GM12872 (cell line): ENCODE data around the gene S100A6.

Experiments used
- CTCF ChIP-seq: IDR thresholded peaks from 3 replicates; pipeline ENCODE4 v1.5.1; 2011; ENCODE audit warnings: low read depth, mild to moderate bottlenecking, low read length, moderate library complexity; ENCODE audit not compliant: insufficient read depth

Gene S100A6

DNA sequence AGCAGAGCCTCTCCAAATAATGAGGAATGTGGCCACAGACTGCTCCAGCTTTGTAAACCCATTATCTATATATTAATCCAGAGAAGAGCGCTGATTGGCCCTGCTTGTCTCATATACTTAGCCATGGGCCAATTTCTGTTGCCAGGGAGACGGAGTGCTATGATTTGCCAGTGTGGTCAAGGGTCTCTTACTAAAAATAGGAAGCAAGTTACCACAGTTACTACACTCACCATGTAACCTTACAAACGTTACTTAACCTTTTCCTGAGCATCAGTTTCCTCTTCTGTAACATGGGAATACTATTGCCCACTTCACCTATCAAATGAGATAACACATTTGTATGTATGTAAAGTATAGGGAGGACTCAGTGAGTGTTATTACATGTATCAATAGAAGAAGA lies 37.6 kb upstream of the S100A6 start:
- TF ChIP-seq CTCF = no peak

DNA sequence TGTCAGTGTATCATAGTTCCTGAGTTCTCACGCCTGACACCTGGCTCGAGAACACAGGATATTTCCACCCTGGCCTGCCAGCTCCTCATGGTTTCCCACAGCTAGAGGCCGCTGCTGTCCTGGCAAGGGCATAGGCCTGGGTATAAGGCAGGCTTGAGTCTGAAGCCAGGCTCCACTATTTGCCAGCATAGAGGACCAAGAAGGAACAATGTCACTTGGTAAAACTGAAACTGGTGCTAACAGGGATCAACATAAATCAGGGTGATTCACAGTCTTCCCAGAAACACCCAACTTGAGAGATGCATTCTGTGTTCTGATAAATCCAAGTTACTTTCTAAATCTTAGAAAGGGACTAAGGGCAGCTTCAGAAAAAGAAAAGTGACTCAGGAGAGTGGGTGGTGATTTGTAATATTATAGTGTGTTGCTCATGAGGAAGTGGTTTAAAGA lies 36.8 kb upstream of the S100A6 start:
- peak; percentile 82 for TF ChIP-seq CTCF

DNA sequence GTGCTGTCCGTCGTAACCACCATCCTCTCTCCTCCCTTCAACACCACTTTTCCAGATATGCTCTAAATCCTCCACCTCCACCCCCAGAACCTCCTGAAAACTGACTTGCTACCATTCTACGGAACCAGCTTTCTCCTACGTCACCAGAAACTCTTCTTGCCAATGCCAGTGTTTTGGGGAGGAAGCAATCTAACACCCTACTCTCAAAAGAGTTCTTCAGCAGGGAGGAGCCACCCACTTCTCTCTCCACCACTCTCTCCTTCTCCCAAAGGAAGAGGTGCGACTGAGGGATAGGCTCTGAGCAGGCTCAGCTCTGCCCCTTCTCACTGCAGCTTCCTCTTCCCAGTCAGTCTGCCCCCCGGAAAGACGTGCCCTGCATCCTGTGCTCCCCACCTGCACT lies 35.9 kb upstream of the S100A6 start:
- no peak for TF ChIP-seq CTCF

- no peak for TF ChIP-seq CTCF
Observed at GRCh38 chr1:153570874-153571273, 35.1 kb upstream of the S100A6 start.

DNA sequence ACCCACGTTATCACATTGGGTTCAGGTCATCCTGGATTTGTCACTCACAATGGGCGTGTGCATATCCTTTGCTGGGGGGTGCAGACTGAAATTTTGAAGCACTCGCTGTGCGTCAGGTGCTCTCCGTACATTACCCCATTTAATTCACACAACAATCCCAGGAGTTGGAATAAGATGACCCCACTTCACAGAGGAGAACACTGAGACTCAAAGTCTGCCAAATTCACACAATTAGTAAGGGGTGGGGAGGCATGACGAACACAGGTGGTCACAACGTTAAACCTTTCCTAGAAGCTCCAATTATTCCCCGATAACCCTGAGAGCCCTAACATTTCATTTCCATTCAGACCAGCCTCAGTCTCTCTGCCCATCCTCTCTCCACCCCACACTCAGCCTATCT lies 33.7 kb upstream of the S100A6 start:
- no peak for TF ChIP-seq CTCF

DNA sequence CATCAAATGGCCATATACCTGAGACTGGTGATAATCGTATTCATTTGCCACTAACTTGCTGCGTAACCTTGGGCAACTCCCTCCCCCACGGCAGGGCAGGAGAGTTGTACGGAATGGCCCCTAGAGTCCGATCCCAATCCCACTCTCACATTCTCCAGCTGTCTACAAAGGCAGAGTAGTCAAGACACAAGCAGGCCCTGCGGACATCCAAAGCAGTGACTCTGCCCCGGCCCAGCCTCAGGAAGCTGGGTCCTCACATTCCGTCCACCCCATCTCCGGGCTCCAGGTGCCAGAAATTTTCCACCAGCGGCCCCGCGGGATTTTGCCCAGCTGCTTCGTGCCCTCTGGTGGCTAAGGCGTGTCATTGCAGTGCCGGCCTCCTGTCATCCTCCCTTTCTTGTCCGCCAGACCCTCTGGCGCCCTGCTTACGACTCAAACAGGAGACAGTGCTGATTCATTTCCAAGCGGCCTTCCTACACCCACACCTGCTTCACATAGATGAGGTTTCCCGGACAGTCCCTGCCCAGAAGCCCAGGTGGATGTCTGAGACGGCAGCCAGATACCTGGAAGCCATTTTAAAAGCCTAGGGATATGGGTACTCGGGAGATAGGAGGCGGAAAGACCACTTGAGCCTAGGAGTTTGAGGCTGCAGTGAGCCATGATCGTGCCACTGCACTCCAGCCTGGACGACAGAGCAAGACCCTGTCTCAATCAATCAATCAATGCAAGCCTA lies 32.7 kb upstream of the S100A6 start:
- TF ChIP-seq CTCF = peak; percentile 99

DNA sequence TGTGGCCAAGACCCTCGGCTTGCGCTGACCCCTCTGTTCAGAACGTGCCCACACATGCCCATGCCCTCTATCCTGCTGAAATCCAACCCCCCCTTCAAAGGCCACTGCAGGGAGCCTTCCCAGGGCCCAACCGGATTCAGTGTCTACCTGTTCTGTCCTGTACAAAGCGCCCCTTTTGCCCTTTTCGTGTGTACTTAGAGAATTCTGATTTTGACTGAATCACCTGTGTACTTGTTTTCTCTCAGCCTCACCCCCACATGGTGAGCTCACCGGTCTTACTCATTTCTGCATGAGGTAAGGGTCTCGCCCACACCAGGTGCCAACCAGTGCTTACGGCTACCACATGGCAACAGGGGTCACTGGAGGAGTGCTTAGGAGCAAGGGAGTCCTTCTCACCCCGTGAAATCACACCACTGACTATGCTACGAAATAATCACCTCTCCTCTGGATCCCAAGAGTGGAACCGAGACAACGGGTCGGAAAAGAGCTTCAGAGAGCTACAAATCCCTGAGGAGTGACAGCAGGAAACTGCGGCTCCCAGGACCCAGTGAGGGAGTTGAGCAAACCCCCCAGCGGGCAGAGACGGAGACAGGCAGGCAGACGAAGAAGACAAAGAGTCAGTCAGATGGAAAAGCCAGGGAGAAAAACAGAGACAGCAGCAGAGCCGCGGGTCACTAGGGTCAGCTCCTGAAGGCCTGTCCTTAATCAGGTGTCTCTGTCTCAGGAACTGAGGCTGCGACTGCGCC lies 32.0 kb upstream of the S100A6 start:
- TF ChIP-seq CTCF = no peak
